GM19328 (cell line): ENCODE results near the gene CNIH2.
"Not testable (repeated sequence)": the region's sequence is repeated elsewhere in the genome, so short reads cannot be mapped to it uniquely, and the experiment has no call there.

ENCODE experiments used
- ATAC-seq: cut with Tn5 transposase; IDR thresholded peaks from one replicate; pipeline ENCODE4 v1.9.1; 2021; ENCODE audit warnings: mild to moderate bottlenecking, moderate library complexity; ENCODE audit not compliant: unreplicated experiment

Gene CNIH2

GRCh38 chr11:66313321-66314185 lies 35.6 kb downstream of the CNIH2 start:
- no peak for ATAC-seq

DNA sequence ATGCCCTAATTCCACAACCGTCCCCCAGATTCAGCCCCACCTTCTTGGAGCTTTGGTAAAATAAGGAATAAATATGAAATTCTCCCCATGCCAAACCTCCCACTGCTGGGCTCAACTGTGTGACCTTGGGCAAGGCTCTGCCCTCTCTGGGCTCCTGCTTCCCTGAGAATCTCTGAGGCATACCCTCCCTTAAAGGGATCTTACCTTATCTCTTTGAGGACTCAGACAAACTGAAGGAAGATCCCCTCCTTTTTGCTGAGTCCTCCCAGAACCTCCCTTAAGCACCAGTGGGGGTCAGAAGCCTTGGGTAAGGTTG lies 36.2 kb downstream of the CNIH2 start:
- ATAC-seq, result no peak

GRCh38 chr11:66314561-66315497 lies 36.9 kb downstream of the CNIH2 start:
- no peak for ATAC-seq

DNA sequence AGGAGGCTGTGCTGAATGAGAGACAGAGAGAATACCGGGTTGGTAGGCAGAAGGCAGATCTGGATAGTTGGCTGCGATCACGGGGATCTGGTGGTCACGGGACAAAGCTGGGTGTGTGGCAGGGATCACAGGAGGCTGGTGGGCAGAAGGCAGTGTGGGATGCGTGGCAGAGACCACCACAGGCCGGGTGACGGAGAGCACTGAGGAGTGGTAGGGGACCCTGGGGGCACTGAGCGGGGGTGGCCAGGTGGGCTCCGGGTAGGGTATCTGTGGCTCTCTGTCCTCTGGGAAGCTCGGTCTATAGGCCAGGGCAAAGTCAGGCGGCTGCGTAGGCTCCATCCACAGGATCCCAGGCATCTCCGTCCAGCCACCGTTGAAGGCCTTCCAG lies 37.5 kb downstream of the CNIH2 start:
- ATAC-seq, result no peak

DNA sequence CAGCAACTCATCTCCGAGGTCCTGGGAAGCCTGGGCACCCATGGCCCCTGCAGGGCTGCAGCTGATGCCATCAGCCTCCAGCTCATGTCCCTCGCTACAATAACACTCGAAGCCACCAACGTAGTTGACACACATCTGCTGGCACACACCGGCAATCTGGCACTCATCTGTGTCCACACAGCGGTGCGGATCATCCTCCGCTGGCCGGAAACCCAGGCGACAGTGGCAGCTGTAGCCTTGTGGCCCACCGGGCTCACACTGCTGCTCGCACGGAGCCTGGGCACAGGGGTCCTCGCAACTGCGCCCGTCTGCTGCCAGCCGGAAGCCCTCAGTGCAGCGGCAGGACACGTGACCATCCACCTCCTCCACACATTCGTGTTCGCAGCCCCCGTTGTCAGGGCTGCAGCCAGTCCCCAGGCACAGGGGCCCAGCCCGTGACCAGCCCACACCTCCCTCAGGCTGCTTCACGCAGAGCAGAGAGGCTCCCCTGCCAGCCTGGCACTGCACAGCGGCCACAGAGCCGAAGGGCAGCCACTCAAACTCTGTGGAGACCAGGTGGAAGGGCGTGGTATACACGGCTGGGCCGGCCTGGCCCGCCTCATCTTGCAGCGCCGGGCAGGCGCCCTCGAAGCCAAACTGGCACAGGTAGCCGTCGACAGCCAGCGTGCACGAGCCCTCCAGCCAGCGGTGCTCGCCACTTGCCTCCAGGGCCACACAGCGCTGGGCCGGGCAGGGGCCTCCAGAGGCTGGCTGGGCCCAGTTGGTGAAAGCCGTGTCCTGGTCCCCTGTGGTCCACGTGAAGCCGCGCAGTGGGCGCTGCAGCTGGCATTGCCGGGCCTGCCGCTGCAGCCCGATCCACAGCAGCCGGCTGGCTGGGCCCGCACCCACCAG lies 38.2 kb downstream of the CNIH2 start:
- no peak for ATAC-seq

GRCh38 chr11:66316849-66317251 lies 38.9 kb downstream of the CNIH2 start, which contains the start of gene CD248:
Gene CD248, minus strand, starts transcription at chr11:66317044. Its CDS starts 17 bp downstream, at chr11:66317027.
- ATAC-seq, result no peak

DNA sequence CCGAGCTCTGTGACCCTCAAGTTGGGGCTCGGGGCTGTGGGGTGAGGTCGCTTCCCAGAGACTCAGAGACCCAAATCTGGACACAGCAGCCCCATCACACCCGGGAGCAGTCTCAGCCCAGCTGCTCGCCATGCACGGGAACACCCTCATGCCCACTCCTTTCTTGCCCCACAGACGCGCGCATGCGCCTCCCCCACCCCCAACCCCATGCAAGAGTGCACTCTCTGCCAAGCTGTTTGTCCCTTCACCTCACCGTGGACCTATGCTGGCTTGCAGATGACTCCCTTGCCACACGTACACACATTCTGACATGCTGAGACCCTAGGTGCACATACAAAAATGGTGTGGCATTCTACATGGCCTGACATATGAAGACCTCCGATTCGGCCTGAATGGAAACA lies 39.3 kb downstream of the CNIH2 start:
- no peak for ATAC-seq

GRCh38 chr11:66317723-66318599 lies 40.0 kb downstream of the CNIH2 start:
- ATAC-seq, result no peak

- ATAC-seq, result no peak
These were observed 40.6 kb downstream of the CNIH2 start for GRCh38 chr11:66318600-66318970.

DNA sequence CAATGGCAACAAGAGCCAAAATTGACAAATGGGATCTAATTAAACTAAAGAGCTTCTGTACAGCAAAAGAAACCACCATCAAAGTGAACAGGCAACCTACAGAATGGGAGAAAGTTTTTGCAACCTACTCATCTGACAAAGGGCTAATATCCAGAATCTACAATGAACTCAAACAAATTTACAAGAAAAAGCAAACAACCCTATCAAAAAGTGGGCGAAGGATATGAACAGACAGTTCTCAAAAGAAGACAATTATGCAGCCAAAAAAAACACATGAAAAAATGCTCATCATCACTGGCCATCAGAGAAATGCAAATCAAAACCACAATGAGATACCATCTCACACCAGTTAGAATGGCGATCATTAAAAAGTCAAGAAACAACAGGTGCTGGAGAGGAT lies 42.3 kb downstream of the CNIH2 start:
- ATAC-seq, result not testable (repeated sequence)

- ATAC-seq, result not testable (repeated sequence)
These were observed 42.8 kb downstream of the CNIH2 start for GRCh38 chr11:66320748-66321147.

DNA sequence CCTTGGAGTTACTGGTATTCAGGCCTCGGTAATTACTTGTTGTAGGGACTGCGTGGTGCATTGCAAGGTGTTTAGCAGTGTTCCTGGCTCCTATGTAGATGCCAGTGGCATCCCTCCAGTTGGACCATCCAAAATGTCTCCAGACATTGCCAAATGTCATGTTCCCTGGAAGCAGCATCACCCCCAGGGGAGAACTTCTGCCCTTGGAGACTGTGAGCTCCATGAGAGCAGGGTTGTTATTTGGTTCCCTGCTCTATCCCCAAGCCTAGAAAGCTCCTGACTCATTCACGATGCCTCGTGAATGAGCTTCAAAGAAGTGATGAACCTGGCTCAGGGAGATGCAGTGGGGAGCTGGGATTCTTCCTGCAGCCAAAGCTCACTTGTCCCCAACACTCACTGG lies 43.6 kb downstream of the CNIH2 start:
- ATAC-seq, result no peak

DNA sequence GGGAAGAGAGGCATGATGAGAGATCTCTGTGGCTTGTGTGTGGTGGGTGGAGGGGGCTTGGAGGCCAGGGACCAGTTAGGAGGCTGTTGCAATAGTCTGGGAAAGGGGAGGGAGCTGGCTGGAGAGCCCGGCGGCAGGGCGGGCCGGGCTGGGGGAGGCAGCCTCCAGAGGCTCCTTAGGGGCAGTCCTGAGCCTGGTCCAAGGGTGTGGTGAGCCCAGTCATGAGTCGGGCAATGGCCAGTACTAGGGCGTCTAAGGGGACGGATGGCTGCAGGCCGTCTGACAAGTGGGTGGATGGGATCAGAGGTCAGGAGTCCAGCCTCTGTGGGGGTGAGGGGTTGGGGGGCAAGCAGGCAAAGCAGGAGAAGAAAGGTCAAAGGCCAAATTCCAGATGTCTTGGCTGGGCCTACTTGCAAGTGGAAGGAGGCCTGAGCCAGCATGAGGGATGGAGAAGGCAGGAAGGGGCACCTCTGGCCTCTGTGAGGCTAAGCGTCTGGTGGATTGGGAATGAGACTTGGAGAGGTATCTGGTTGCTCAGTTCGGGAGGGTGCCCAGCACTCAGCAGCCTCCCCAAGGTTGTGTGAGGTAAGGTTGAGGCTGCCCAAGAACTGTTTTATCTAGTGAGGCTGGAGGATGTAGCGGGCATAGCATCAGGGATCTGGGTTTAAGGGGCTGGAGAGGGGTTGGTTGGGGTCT lies 44.9 kb downstream of the CNIH2 start:
- no peak for ATAC-seq

DNA sequence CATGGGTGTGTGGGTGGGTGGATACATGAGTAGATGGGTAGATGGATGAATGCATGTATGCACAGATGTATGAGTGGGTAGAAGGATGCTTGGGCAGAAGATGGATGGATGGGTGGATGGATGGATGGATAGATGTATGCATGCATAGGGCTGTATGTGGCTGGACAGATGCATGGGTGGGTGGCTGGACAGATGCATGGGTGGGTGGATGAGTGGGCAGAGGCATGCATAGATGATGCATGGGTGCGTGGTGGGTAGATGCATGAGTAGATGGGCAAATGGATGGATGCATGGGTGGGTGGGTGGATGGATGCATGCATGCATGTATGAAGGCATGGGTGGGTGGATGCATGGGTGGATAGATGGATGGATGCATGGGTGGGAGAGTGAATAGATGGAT lies 45.7 kb downstream of the CNIH2 start:
- no peak for ATAC-seq

GRCh38 chr11:66324664-66325063 lies 46.7 kb downstream of the CNIH2 start:
- ATAC-seq, result no peak

DNA sequence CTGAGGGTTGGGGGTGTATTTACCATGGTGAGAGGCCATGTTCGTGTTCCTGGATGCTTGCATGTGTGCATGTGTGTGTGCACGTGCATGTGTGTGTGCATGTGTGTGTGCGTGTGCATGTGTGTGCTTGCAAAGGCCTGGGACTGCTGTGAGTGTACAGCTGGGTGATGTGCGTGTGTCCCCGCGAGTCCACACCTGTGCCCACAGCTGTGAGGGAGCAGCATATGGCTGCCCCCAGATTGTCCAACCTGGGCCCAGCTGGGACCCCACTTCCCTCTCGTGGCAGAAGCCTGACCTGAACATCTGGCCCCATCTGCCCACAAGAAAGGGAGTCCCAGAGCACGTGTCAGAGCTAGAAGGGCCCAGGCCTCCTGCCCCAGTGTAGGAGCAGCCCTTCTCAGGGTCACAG lies 47.3 kb downstream of the CNIH2 start:
- ATAC-seq, result no peak

DNA sequence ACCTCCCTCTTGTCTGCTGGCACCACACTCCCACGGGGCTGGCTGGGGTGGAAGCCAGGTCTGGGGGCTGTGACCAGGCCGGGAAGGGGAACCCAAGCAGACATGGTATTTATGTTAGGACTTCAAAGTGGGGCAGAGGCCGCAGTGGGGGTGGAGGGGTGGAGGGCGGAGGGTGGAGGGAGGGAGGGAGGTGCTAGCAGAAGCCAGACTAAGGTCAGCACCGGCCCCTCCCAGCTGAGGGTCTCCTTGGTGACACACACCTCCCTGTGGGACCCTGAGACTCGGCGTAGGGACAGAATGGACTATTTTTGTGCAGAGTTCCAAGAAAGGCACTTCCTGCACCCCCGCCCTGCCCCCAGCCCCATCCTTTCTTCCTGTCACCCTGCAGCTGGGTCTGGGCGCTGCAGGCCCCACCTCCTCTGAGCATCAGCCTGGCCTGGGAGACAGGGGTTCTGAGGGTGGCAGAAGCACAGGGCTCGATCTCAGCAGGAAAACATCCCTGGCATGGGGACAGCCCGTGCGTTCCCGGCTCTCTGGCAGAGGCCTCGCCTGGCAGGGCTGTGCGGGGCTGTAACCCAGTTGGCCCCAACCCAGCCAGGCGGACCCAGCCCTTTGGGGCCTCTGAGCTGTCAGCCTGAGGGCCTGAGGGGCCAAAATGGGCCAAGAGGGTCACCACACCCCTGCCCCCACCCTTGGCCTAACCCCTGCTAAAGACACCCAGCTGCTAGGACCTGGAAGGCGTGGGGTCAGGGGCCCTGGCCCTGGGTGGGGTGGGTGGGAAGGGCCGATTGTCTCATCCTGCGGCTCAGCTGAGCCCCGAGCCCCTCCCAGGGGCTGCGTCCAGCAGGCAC lies 48.5 kb downstream of the CNIH2 start:
- no peak for ATAC-seq
